CD4-positive, alpha-beta T cell (primary cell): ENCODE data around the gene SERPINI2. TPM values are rescaled to one million over a fixed set of nuclear protein-coding genes. Genes with fewer than 3 reads are reported as not detected.

Source experiments
- ATAC-seq: fragments of 200-7000 bp; cut with Tn5 transposase; one replicate; pipeline ENCODE4 v1.10.0; 2022; ENCODE audit warnings: mild to moderate bottlenecking; ENCODE audit not compliant: poor library complexity
- CTCF ChIA-PET: fragments of 350-600 bp; sonication (Branson Sonifier 250); formaldehyde crosslinking; loops from one replicate; lab custom pipeline; 2021; ENCODE audit warnings: antibody characterized with exemption, inconsistent platforms; lab: Charles Lee
- POLR2A ChIA-PET: fragments of 350-600 bp; sonication (Branson Sonifier 250); formaldehyde crosslinking; loops from one replicate; lab custom pipeline; 2021; ENCODE audit warnings: antibody characterized with exemption, inconsistent platforms; lab: Charles Lee
- DNase-seq, 14 experiments: peaks; one replicate each; pipeline ENCODE4 v3.0.0-alpha.2; 2013 to 2020; ENCODE audit warnings: mixed read lengths in 2 of 14
- H3K27ac ChIP-seq, 2 donors: one replicate each; pipeline versions ENCODE4 v1.5.1 to v1.7.0; 2013; ENCODE audit warnings: low read length in 2 of 2, low read depth in 1 of 2, mild to moderate bottlenecking in 1 of 2
- H3K27me3 ChIP-seq, 2 experiments: 1 replicate in 1 of 2; 2 replicates in 1 of 2; pipeline versions ENCODE4 v1.6.1 to v1.7.0; 2013; ENCODE audit warnings: low read length in 2 of 2, control low read depth in 1 of 2, mild to moderate bottlenecking in 1 of 2, moderate library complexity in 1 of 2; ENCODE audit not compliant: insufficient read depth in 2 of 2, control insufficient read depth in 1 of 2
- H3K36me3 ChIP-seq: one replicate; pipeline ENCODE4 v1.6.1; 2013; ENCODE audit warnings: low read length, control low read depth; ENCODE audit not compliant: insufficient read depth
- H3K4me1 ChIP-seq: one replicate; pipeline ENCODE4 v1.6.1; 2013; ENCODE audit warnings: low read length, control low read depth; ENCODE audit not compliant: insufficient read depth
- H3K4me3 ChIP-seq: one replicate; pipeline ENCODE4 v1.5.1; 2013; ENCODE audit warnings: mild to moderate bottlenecking, low read length, moderate library complexity
- H3K9me3 ChIP-seq, 2 experiments: 1 replicate in 1 of 2; 2 replicates in 1 of 2; pipeline versions ENCODE4 v1.6.1 to v1.7.0; 2013; ENCODE audit warnings: low read length in 2 of 2, mild to moderate bottlenecking in 2 of 2, control low read depth in 1 of 2, moderate library complexity in 1 of 2; ENCODE audit not compliant: control insufficient read depth in 1 of 2, insufficient read depth in 1 of 2
- H3K27ac Mint-ChIP-seq: one replicate; pipeline ENCODE4 v1.8.0; 2020; ENCODE audit warnings: mixed read lengths
- H3K27me3 Mint-ChIP-seq: one replicate; pipeline ENCODE4 v1.8.0; 2021; ENCODE audit warnings: mixed read lengths
- H3K36me3 Mint-ChIP-seq: one replicate; pipeline ENCODE4 v1.8.0; 2021; ENCODE audit warnings: low read depth, mixed read lengths
- H3K4me1 Mint-ChIP-seq: one replicate; pipeline ENCODE4 v1.8.0; 2021; ENCODE audit warnings: low read depth, mixed read lengths
- H3K4me3 Mint-ChIP-seq: one replicate; pipeline ENCODE4 v1.8.0; 2020; ENCODE audit warnings: mild to moderate bottlenecking, mixed read lengths
- H3K9me3 Mint-ChIP-seq: one replicate; pipeline ENCODE4 v1.8.0; 2020; ENCODE audit warnings: mixed read lengths
- intact Hi-C, 2 experiments: fragments of 100-400 bp; cut with DNase I in 1 of 2; cut with micrococcal nuclease in 1 of 2; formaldehyde crosslinking; loops; one replicate each; pipeline versions ENCODE4 v1.15.1 to v1.9.0; 2023 to 2025; cut with DNase I, micrococcal nuclease
- total RNA-seq, 174 experiments: library from RNA in 2 of 174; stranded (reverse) in 2 of 174; gene quantifications; one replicate each; pipeline ENCODE4 v1.2.3 and lab custom pipeline; 2021 to 2026
- TF ChIP-seq, protein P1 (sequence below): fragments of 200-600 bp; IDR thresholded peaks from one replicate; pipeline ENCODE4 v1.8.0; 2022; ENCODE audit warnings: antibody characterized with exemption, mild to moderate bottlenecking

The SERPINI2 gene
- total RNA-seq, 2 experiments from 2014 or later = not detected

DNA sequence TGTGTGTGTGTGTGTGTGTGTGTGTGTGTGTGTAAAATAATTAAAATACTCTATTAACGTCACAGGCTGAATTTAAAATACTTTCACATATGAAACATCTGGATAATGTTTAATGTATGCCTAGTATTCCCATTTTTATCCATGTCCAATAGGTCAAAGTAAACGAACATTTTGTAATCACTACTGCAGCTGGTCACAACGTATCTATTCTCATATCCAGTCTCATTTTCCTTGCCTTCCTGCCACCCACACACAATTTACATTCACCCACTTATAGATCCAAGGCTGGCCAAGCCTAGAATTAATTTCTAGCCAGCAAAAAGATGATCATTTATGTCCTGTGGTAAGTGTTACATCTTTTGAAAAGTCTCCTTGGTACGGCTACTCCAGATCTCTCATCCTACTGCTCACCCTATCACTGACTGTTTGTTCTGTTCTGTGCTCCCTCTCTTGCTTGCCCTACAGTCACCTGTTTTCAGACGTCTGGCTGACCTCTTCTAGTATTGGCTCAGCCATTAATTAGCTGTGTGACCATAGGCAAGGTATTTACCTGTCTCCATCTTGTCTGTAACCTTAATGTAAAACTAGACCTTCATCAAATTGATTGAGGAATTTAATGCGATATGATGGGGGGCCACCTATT lies 17.6 kb downstream of the SERPINI2 start:
- Histone ChIP-seq H3K4me1 (no peaks in the 10 kb centered on the region), H3K36me3 (no peaks in the 10 kb centered on the region), H3K27me3 (no peaks in the 10 kb centered on the region), H3K9me3 (no peaks in the 10 kb centered on the region), H3K27ac (no peak overlapping the region), H3K4me3 (no peak overlapping the region)
- Mint-ChIP-seq H3K27ac (no peak overlapping the region), H3K4me3 (no peak overlapping the region), H3K36me3 (no peaks in the 10 kb centered on the region), H3K9me3 (no peaks in the 10 kb centered on the region), H3K4me1 (no peaks in the 10 kb centered on the region), H3K27me3 (no peaks in the 10 kb centered on the region)
- CTCF ChIA-PET = no interaction called here
- DNase-seq (no peak), ATAC-seq (no peak)
- POLR2A ChIA-PET = no interaction called here
- intact Hi-C loops = no loop called here
- TF ChIP-seq, protein P1, sequence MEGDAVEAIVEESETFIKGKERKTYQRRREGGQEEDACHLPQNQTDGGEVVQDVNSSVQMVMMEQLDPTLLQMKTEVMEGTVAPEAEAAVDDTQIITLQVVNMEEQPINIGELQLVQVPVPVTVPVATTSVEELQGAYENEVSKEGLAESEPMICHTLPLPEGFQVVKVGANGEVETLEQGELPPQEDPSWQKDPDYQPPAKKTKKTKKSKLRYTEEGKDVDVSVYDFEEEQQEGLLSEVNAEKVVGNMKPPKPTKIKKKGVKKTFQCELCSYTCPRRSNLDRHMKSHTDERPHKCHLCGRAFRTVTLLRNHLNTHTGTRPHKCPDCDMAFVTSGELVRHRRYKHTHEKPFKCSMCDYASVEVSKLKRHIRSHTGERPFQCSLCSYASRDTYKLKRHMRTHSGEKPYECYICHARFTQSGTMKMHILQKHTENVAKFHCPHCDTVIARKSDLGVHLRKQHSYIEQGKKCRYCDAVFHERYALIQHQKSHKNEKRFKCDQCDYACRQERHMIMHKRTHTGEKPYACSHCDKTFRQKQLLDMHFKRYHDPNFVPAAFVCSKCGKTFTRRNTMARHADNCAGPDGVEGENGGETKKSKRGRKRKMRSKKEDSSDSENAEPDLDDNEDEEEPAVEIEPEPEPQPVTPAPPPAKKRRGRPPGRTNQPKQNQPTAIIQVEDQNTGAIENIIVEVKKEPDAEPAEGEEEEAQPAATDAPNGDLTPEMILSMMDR = no peak

DNA sequence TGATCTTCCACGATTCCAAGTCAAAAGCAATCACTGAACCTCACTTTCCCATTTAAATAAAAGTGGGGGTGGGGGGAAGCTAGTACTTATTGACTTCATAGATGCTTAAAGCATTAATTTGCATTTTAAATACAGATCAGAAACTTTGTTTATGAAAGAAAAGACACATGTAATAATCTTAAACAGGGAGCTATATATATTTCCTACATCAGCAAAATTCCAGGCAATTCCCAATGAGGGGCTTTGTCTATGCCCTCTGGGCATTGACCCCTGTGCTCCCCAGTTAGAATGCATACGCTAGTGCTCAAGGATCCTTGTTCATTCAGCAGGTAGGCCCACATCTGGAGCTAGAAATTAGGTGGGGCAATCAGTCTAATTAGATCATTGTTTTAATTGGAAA lies 20.0 kb downstream of the SERPINI2 start:
- Mint-ChIP-seq H3K36me3 (no peaks in the 10 kb centered on the region), H3K9me3 (no peaks in the 10 kb centered on the region), H3K27ac (no peak overlapping the region), H3K4me3 (no peak overlapping the region), H3K27me3 (no peaks in the 10 kb centered on the region), H3K4me1 (no peaks in the 10 kb centered on the region)
- H3K27me3 ChIP-seq = no peaks in the 10 kb centered on the region
- DNase-seq (no peak), ATAC-seq (no peak)
- no peaks in the 10 kb centered on the region for H3K4me1 ChIP-seq
- TF ChIP-seq, protein P1 = no peak
- no peaks in the 10 kb centered on the region for H3K36me3 ChIP-seq
- H3K9me3 ChIP-seq = no peaks in the 10 kb centered on the region
- ChIA-PET CTCF (no interaction called here), POLR2A (no interaction called here)
- H3K27ac ChIP-seq = no peak overlapping the region
- H3K4me3 ChIP-seq = no peak overlapping the region
- intact Hi-C loops = no loop called here

DNA sequence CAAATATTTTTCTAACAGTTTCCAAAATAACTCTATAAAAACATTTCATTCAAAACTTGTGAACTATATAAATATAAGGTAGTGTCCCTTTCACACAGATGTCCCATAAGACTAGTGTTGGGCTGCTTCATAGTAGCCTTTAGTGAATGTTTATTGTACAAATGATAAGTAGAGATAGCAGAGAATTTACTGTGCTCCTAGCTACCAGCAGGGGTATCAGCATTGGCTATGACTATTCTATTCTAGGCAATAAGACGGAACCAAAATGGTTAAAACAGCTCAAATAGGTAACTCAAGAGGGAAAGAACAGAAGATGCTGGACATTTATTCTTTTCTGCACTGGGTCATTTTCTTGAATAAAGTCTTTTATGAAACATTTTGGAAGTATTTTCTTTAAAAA lies 22.6 kb downstream of the SERPINI2 start:
- H3K4me1 Mint-ChIP-seq = no peaks in the 10 kb centered on the region

More for the DNA sequence above, 22.6 kb downstream of the SERPINI2 start:
- Histone ChIP-seq H3K27me3 (no peaks in the 10 kb centered on the region), H3K4me3 (no peak overlapping the region), H3K36me3 (no peaks in the 10 kb centered on the region), H3K4me1 (no peaks in the 10 kb centered on the region), H3K9me3 (no peaks in the 10 kb centered on the region), H3K27ac (no peak overlapping the region)
- ATAC-seq (no peak), DNase-seq (no peak)
- Mint-ChIP-seq H3K27ac (no peak overlapping the region), H3K9me3 (no peaks in the 10 kb centered on the region), H3K36me3 (no peaks in the 10 kb centered on the region), H3K4me3 (no peak overlapping the region), H3K27me3 (no peaks in the 10 kb centered on the region)
- CTCF ChIA-PET = no interaction called here
- intact Hi-C loops = no loop called here
- POLR2A ChIA-PET = no interaction called here
- TF ChIP-seq, protein P1 = no peak
